ENCODE data around the gene VSTM2L. TPM values are rescaled to one million over a fixed set of nuclear protein-coding genes. Genes with fewer than 3 reads are reported as not detected.

The VSTM2L gene
- total RNA-seq, 1 donor from 2014 or later: 0.29 TPM

GRCh38 chr20:37898233-37899104 is 4.5 kb upstream of the VSTM2L start:
- no peak overlapping the region for H3K4me3 Mint-ChIP-seq

DNA sequence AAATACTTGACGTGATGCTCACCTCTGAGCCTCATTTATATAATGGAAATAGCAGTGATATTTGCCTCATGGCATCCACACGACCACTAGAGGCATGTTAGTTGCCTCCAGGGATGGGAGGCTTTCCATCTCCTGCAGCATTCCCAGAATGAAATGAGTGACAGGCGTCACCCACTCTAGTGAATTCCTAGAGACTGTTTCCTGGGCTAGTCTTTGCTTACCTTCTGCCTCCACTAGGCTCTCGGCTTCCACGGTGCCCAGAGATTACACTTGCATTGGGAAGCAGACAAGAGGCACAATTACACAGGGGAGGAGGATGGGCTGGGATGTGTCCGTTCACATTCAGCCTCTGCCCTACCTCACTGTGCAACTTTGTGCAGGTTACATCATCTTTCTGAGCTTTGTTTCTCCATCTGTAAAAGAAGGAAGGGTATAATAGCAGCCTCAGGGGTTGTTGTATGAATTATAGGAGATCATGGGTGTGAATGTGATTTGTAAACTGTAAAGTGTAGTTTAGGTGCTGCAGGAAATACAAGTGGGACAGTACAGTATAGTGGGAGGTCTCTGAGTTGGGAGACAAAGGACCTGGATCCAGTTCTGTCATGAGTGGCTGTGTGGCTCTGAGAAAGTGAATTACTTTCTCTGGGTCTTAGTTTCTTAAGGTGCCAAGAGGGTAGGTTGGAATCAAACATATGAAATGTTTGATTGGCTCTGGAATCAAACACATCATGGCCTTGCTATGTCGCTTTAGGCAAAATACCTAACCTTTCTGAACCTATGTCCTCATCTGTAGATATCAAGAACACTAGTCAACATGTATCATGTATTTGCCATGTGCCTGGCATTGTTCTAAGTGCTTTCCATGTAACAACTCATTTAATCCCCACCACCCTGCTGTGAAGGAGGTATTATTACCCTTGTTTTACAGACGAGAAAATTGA is 3.6 kb upstream of the VSTM2L start:
- no peak overlapping the region for H3K4me3 Mint-ChIP-seq
- no peak overlapping the region for H3K27ac Mint-ChIP-seq
- DNase-seq (ENCODE audit: low spot score): no peak
- H3K9me3 Mint-ChIP-seq: no peaks in the 10 kb centered on the region
- peaks cover 42% of the 10 kb centered on the region for H3K27me3 Mint-ChIP-seq (ENCODE audit: insufficient read depth)
- intact Hi-C loops (cut with micrococcal nuclease): loop anchor here (5.0 kb wide), 1 partner anchor 93 kb away; no protein-coding TSS in a partner anchor
- peaks cover 2% of the 10 kb centered on the region for H3K36me3 Mint-ChIP-seq (ENCODE audit: low read depth)
- peaks cover 15% of the 10 kb centered on the region for H3K4me1 Mint-ChIP-seq (ENCODE audit: low read depth)

More at GRCh38 chr20:37898233-37899104, 4.5 kb upstream of the VSTM2L start:
- DNase-seq (ENCODE audit: low spot score): no peak
- peaks cover 34% of the 10 kb centered on the region for H3K27me3 Mint-ChIP-seq (ENCODE audit: insufficient read depth)
- intact Hi-C loops (cut with micrococcal nuclease): no loop called here
- no peak overlapping the region for H3K27ac Mint-ChIP-seq
- no peaks in the 10 kb centered on the region for H3K9me3 Mint-ChIP-seq
- H3K4me1 Mint-ChIP-seq (ENCODE audit: low read depth): peaks cover 10% of the 10 kb centered on the region
- no peaks in the 10 kb centered on the region for H3K36me3 Mint-ChIP-seq (ENCODE audit: low read depth)

DNA sequence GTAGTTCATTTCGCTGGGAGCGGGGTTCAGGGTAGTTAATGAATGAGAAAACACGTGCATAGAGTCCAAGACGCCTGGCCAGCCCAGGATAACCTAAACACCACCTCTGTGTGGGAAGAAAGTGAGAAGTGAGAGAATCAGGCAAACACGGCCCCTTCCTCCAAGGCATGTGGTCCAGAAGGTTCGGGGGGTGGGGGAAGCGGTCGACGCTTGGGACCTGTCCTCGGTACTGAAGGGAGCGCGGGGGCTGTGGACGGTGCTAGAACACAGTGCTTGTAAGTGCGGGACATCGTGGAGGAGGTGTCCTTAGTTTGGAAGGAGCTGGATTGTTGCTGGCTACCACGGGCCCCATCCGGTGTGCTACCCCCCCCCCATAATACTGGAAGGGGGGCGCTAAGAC is 1.7 kb upstream of the VSTM2L start:
- DNase-seq (ENCODE audit: low spot score): no peak
- Mint-ChIP-seq H3K27ac (no peak overlapping the region), H3K4me3 (no peak overlapping the region), H3K36me3 (ENCODE audit: low read depth) (peaks cover 2% of the 10 kb centered on the region), H3K27me3 (ENCODE audit: insufficient read depth) (peaks cover 48% of the 10 kb centered on the region), H3K4me1 (ENCODE audit: low read depth) (peaks cover 15% of the 10 kb centered on the region), H3K9me3 (no peaks in the 10 kb centered on the region)
- intact Hi-C loops (cut with micrococcal nuclease): loop anchor here (5.0 kb wide), 1 partner anchor 91 kb away; no protein-coding TSS in a partner anchor

GRCh38 chr20:37901654-37902503 is 1.0 kb upstream of the VSTM2L start:
- H3K27ac Mint-ChIP-seq: no peak overlapping the region
- intact Hi-C loops (cut with micrococcal nuclease): loop anchor here (5.0 kb wide), 1 partner anchor 90 kb away; no protein-coding TSS in a partner anchor
- peaks cover 51% of the 10 kb centered on the region for H3K27me3 Mint-ChIP-seq (ENCODE audit: insufficient read depth)
- H3K36me3 Mint-ChIP-seq (ENCODE audit: low read depth): peaks cover 2% of the 10 kb centered on the region
- H3K4me1 Mint-ChIP-seq (ENCODE audit: low read depth): peaks cover 15% of the 10 kb centered on the region
- H3K4me3 Mint-ChIP-seq: peak overlapping the region; percentile 51
- H3K9me3 Mint-ChIP-seq: no peaks in the 10 kb centered on the region
- no peak for DNase-seq (ENCODE audit: low spot score)

- H3K4me3 Mint-ChIP-seq: peak overlapping the region; percentile 67
- peaks cover 15% of the 10 kb centered on the region for H3K4me1 Mint-ChIP-seq (ENCODE audit: low read depth)
- peak overlapping the region; percentile 52 for H3K27ac Mint-ChIP-seq
- intact Hi-C loops (cut with micrococcal nuclease): loop anchor here (5.0 kb wide), 1 partner anchor 89 kb away; no protein-coding TSS in a partner anchor
- H3K27me3 Mint-ChIP-seq (ENCODE audit: insufficient read depth): peaks cover 57% of the 10 kb centered on the region
- no peaks in the 10 kb centered on the region for H3K9me3 Mint-ChIP-seq
- DNase-seq (ENCODE audit: low spot score): no peak
- H3K36me3 Mint-ChIP-seq (ENCODE audit: low read depth): peaks cover 2% of the 10 kb centered on the region
These were observed 535 bp downstream of the VSTM2L start for GRCh38 chr20:37903317-37904007.

DNA sequence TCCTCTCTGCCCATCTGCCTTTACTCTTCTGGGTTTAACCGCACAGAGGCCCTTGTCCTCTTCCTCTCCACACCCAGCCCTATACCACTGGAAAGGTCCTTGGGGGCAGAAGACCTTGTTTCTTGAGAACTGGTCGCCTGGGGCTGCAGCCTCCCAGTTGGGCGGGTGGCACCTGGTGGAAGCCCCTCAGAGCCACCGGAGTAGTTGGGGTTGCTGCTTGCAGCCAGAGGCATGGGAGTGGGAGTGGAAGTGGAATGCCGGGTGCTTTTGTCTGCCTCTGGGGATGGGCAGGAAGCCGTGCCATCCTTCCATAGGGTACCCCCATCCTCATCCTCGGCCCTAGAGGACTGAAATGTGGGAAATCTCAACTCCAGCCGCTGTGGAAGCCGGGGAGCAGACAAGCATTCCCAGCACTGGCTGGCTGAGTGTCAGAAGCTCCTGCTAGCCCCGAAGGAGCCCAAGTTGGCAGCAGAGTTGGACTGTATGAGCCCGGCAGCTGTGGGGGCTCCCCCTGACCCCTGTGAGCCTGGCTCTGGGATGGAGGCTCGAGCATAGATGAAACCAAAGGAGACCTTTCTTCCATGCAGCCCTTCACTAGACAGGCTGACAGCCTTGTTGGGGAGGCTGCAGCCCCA is 1.2 kb downstream of the VSTM2L start:
- H3K4me3 Mint-ChIP-seq: peak overlapping the region; percentile 67
- H3K27ac Mint-ChIP-seq: peak overlapping the region; percentile 52
- H3K4me1 Mint-ChIP-seq (ENCODE audit: low read depth): peaks cover 15% of the 10 kb centered on the region
- peaks cover 2% of the 10 kb centered on the region for H3K36me3 Mint-ChIP-seq (ENCODE audit: low read depth)
- no peaks in the 10 kb centered on the region for H3K9me3 Mint-ChIP-seq
- peaks cover 57% of the 10 kb centered on the region for H3K27me3 Mint-ChIP-seq (ENCODE audit: insufficient read depth)
- intact Hi-C loops (cut with micrococcal nuclease): loop anchor here (5.0 kb wide), 1 partner anchor 88 kb away; no protein-coding TSS in a partner anchor
- DNase-seq (ENCODE audit: low spot score): no peak

DNA sequence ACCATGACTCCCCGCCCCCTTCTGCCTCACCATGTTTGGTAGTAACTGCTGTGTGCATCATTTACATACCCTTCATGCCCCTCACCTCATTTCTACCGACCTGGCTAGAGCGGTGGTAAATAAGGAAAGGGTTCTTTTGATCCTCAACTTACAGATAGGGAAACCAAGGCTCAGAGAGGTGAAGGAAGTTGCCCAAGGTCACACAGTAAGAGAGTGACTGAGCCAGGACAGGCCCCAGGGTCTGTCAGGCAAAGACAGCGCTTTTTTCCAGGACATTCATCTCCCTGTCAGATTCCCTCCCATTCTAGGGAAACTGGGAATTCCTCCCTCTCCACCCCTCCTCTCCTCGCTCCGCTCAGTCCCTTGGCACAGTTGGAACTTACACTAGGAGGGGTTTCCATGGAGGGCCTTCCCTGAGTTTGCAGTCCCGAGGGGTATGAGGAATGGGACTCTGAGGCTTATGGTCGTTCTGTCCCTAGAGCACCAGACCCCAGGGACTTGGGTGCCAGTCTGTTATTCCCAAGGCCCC is 2.0 kb downstream of the VSTM2L start:
- Mint-ChIP-seq H3K36me3 (ENCODE audit: low read depth) (peaks cover 2% of the 10 kb centered on the region), H3K4me3 (no peak overlapping the region), H3K27me3 (ENCODE audit: insufficient read depth) (peaks cover 50% of the 10 kb centered on the region), H3K4me1 (ENCODE audit: low read depth) (peaks cover 15% of the 10 kb centered on the region), H3K9me3 (no peaks in the 10 kb centered on the region), H3K27ac (no peak overlapping the region)
- no peak for DNase-seq (ENCODE audit: low spot score)
- intact Hi-C loops (cut with micrococcal nuclease): loop anchor here (5.0 kb wide), 1 partner anchor 87 kb away; no protein-coding TSS in a partner anchor

- Mint-ChIP-seq H3K27me3 (ENCODE audit: insufficient read depth) (peaks cover 48% of the 10 kb centered on the region), H3K36me3 (ENCODE audit: low read depth) (peaks cover 2% of the 10 kb centered on the region), H3K4me3 (no peak overlapping the region), H3K9me3 (no peaks in the 10 kb centered on the region), H3K27ac (no peak overlapping the region), H3K4me1 (ENCODE audit: low read depth) (peaks cover 14% of the 10 kb centered on the region)
- intact Hi-C loops (cut with micrococcal nuclease): no loop called here
- no peak for DNase-seq (ENCODE audit: low spot score)
These were observed 3.0 kb downstream of the VSTM2L start for GRCh38 chr20:37905671-37906613.

GRCh38 chr20:37907330-37907676 is 4.4 kb downstream of the VSTM2L start:
- Mint-ChIP-seq H3K36me3 (ENCODE audit: low read depth) (peaks cover 2% of the 10 kb centered on the region), H3K4me1 (ENCODE audit: low read depth) (peaks cover 6% of the 10 kb centered on the region), H3K27ac (no peak overlapping the region), H3K27me3 (ENCODE audit: insufficient read depth) (peaks cover 40% of the 10 kb centered on the region), H3K9me3 (no peaks in the 10 kb centered on the region), H3K4me3 (no peak overlapping the region)
- intact Hi-C loops (cut with micrococcal nuclease): no loop called here
- DNase-seq (ENCODE audit: low spot score): no peak

GRCh38 chr20:37907677-37908401 is 4.9 kb downstream of the VSTM2L start:
- Mint-ChIP-seq H3K9me3 (no peaks in the 10 kb centered on the region), H3K36me3 (ENCODE audit: low read depth) (peaks cover 2% of the 10 kb centered on the region), H3K27me3 (ENCODE audit: insufficient read depth) (peaks cover 41% of the 10 kb centered on the region), H3K4me1 (ENCODE audit: low read depth) (peaks cover 8% of the 10 kb centered on the region), H3K27ac (no peak overlapping the region), H3K4me3 (no peak overlapping the region)
- no peak for DNase-seq (ENCODE audit: low spot score)
- intact Hi-C loops (cut with micrococcal nuclease): no loop called here

Measured in activated T-helper 1 cell treated with anti-CD3 and anti-CD28 coated beads, Interleukin-12 subunit alpha, Interleukin-12 subunit beta, Interleukin-2, Interleukin-4 antibody, amounts not matched to agents 30 ng/mL and 10 ng/mL and 1 ng/mL, durations not matched to agents 14 hours and 24 hours and 36 hours (primary cell).